ENCODE data around the gene OR2T6.

GRCh38 chr1:248361121-248361715, 14.3 kb upstream of the OR2T6 start, which contains the start of gene OR2T4:
- TF ChIP-seq SIN3A (IDR thresholded peaks at IDR 0.05; ENCODE audit: borderline replicate concordance, insufficient read depth, low read depth, low read length) (no peak), CTCF (IDR thresholded peaks at IDR 0.05) (no peak), POLR2AphosphoS5 (IDR thresholded peaks at IDR 0.05; ENCODE audit: low read depth, low read length) (no peak)

Measured in Panc1 (cell line).